Fibroblast of skin of left biceps (primary cell): ENCODE results near the gene PPP1R16B.

ENCODE experiments used
- DNase-seq, 2 experiments: peaks; one replicate each; pipeline ENCODE4 v3.0.0-alpha.2; 2013; ENCODE audit warnings: low read depth in 2 of 2

Gene PPP1R16B

DNA sequence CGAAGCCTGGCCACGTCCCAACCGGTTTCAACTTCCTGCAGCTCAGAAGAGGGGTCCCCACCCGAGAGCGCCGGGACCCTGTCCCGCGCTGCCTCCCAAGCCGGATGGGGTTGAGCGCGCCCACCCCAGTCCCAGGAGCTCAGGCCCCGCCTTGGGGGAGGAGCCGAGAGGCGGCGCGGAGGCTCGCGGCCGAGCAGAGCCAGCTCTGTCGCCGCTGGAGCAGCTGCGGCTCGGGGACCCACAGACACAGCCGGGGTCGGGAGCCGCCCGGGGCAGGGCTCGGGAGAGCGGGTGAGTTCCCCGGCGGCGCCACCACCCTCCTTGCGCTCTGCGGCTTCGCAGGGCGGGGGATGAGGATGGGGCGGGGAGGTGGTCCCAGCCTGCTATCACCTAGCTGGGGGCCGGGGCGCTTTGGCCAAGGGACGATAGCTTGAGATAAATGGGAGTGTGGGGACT is at the start of gene PPP1R16B:
Gene PPP1R16B (plus strand): TSS at position 196 of the 456 bp plus-strand sequence. CDS start 30,229 bp downstream, outside the sequence.
- no peak for DNase-seq

DNA sequence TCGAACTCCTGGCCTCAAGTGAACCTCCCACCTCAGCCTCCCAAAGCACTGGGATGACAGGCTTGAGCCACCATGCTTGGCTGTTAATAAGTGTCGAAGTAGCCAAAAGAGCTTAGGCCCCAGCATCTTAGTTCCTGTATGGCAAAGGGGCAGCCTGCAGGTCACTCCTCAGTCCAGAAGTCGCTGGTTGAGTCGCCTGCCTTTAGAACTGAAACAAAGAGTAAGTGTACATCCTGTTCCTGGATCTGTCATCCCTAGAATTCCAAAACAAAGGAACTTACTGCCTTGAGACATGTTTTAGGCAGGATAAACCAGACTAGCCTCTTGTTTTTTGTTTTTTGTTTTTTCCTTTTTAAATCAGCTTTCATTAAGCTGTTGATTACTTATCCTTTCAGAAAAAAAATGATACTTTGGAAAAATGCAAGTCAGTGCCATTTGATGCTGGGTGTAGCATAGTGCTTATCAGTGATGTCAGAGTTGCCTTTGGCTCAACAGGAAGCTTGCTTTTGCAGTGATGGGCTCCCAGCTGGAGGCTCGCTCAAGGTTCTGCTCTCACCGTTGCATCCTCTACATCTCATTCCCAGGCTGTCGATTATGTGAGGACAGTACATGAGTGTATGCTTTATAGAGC is 48.2 kb upstream of the PPP1R16B start:
- DNase-seq: no peak

GRCh38 chr20:38759106-38759505 is 46.4 kb upstream of the PPP1R16B start:
- DNase-seq: no peak

DNA sequence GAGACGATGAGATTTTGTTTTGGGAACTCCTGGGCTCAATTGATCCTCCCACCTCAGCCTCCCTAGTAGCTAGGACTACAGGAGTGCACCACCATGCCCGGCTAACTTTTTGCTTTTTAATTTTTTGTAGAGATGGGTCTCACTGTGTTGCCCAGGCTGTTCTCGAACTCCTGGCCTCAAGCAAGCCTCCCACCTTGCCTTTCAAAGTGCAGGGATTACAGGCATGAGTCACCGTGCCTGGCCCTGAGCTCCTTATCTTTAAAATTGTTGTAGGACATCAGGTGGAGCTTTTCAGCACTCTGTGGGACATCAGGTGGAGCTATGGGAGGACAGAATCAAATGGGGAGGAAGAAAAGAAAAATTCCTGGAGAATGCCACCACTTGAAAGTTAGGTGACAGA is 44.5 kb upstream of the PPP1R16B start:
- DNase-seq: no peak

GRCh38 chr20:38762174-38762573 is 43.3 kb upstream of the PPP1R16B start:
- no peak for DNase-seq

DNA sequence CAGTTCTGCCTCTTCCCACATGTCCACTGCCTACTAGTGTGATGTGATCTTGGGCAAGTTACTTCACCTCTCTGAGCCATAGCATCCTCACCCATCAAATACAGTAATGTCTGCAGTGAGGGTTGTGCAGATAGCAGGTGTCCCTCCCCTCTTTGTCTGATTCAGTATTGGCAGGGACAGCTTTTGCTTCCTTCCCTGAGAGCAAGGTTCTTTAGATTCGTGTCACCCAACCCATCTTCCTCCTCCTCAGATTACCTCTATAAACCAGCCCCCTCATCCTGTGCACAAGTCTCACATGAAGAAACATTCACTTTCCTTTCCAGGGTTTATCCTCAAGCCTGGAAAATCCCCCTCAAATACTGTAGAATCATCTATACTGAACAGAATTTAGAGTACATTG is 41.9 kb upstream of the PPP1R16B start:
- no peak for DNase-seq

DNA sequence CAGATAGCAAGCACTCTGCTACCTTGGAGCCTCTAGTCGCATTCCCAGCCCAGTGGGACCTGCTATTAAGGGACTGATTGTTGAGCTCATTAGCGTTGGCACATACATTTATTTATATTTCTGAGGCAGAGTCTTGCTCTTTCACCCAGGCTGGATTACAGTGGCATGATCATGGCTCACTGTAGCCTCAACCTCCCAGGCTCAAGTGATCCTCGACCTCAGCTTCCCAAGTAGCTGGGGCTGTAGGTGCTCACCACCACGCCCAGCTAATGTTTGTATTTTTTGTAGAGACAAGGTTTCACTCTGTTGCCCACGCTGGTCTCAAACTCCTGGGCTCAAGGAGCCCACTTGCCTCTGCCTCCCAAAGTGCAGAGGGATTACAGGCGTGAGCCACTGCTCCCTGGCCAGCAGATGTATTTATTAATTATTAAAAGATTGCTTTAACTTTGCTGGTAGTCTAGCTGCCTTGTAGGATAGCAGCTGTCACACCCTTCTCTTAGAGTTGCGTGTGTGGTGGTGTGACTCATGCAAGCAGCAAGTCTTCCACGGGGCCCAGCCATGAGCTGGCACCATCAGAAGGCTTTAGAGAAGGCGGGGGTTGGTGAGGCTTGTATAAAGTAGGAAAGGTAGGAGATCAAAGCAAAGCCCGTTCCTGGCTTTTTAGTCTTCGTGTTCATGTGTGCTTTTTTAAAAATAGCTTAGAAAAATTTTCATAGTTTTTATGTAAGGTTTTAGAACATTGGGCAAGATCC is 40.8 kb upstream of the PPP1R16B start:
- DNase-seq: peak; percentile 31 to 33

- no peak for DNase-seq
Observed at GRCh38 chr20:38766071-38766470, 39.4 kb upstream of the PPP1R16B start.

DNA sequence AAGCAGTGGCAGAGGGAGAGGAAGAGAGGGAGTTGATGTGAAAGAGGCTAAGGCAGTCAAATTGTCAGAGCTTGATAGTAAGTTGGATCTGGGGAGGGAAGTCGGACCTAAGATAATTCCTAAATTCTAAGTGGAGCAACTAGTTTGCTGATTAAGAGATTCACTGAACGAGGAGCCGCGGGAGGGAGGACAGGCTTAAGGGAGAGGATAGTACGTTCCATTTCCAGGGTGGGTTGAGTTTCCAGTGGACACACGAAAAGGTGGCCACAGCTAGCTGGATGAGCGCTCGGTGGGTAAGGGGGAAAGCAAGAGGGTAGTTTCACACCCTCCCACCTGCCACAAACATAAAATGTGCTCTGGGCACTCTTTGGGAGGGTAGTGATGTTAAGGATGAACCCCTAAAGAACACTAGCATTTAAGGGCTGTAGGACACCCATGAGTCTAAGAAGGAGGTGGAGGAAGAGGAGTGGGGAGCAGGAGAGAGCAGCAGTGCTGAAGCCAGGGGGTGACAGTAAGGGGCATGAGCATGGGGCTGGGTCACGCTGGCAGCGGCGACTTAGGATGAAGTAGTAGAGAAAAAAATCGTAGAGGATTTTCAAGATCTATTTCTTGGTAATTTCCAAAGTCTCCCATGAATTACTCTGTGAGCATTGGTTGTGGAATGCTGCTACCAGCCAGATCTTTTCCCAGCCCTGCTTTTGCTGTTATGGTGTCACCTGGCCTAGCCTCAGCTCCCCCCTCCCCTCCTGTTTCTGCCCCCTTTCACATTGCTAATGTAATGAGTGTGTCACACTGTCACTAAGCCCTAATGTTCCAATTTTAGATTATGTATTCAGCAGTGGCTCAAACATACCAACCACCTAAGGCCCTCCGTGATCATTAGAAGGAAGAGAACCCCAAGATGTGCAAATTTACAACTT is 35.9 kb upstream of the PPP1R16B start:
- DNase-seq: no peak

GRCh38 chr20:38770546-38770945 is 35.0 kb upstream of the PPP1R16B start:
- DNase-seq: no peak

DNA sequence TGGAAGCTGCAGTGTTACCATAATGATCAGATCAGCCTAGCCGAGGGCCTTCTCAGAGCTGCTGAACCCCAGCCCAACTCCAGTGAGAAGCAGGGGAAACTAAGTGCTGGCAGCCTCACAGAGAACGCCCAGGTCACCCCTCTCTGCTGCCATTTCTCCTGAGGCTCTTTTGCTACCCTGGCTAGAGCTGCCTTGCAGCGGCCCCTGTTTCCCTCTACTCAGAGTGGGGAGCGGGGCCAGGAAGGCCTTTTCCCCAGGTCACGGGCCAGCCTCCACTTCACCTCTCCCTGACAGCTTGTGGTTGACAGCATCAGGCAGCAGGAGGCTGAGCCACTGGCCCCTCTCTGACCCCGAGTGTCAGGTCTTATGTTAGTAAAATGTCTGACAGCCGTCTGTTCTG is 34.5 kb upstream of the PPP1R16B start:
- no peak for DNase-seq

GRCh38 chr20:38771621-38772020 is 33.9 kb upstream of the PPP1R16B start:
- no peak for DNase-seq

DNA sequence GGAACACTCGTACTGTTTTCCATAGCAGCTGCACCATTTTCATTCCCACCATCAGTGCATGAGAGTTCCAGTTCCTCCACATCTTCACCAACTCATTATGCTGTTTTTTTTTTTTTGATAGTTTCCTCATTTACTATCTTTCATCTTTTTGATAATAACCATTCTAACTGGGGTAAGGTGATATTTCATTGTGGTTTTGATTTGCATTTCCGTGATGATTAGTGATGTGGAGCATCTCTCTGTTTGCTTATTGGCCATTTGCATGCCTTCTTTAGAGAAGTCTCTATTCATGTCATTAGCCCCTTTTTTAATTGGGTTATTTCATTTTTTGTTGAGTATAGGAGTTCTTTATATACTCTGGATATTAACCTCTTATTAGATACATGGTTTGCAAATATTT is 31.3 kb upstream of the PPP1R16B start:
- DNase-seq: no peak

DNA sequence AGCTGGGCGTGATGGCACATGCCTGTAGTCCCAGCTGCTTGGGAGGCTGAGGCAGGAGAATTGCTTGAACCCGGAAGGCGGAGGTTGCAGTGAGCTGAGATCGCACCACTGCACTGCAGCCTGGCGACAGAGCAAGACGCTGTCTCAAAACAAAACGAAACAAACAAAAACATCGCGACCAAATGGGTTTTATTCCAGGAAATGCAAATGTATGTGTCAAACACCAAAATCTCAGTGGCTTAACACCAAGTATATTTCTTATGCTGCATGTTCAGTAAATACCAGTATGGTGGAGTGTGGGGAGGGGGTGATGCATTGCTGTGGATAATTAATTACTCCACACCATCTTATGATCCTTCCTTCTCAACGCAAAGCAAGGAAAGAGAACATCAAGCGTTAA is 29.1 kb upstream of the PPP1R16B start:
- no peak for DNase-seq

DNA sequence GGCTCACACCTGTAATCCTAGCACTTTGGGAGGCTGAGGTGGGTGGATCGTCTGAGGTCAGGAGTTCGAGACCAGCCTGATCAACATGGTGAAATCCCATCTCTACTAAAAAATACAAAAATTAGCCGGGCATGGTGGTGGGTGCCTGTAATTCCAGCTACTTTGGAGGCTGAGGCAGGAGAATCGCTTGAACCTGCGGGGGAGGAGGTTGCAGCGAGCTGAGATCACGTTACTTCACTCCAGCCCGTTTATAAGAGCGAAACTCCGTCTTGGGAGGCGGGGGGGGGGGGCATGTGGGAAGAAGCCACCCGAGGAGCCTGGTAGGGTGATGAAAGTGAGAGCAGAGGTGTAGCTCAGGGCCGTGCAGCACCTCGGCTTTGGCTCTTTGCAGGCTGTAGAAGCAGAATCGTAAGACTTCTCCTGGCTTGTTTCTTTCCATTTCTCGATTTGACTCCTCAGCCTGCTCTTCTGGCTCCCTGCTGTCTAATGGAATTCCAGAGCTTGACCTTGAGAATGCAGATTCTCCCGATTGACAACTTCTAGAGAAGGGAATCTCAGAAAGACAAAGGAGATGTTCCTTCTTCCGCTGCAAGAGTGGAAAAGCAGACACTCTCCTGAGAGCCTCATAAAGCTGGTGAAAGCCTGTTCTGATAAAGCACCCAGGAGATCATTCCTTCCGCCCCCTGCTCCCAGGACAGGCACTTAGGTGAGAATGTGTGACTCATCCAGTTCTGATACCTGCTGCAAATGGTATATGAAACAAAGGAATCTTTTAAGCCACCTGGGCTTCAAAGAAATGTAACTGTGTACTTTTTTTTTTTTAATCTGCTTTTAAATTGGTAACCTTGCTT is 26.0 kb upstream of the PPP1R16B start:
- no peak for DNase-seq

DNA sequence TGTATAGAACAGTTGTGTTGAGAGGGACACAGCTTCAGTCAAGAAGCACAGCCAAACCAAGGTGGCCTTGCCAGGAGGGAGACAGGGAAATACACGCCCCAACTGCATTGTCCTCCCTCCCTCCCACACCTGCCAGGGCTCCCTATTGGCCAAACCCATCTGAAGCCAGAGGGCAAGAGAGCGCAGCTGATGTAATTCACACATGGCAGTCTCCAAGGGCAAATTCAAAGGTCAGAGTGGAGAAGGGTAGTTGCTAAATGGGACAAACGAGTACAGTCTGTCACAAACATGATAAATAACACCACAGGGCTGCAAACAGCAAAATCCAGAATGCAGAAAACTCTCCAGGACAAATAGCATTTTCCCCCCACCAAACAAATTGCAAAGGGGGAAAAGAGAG is 23.2 kb upstream of the PPP1R16B start:
- DNase-seq: no peak

- no peak for DNase-seq
Observed at GRCh38 chr20:38787870-38788269, 17.6 kb upstream of the PPP1R16B start.

GRCh38 chr20:38789503-38790199 is 15.8 kb upstream of the PPP1R16B start:
- no peak for DNase-seq

DNA sequence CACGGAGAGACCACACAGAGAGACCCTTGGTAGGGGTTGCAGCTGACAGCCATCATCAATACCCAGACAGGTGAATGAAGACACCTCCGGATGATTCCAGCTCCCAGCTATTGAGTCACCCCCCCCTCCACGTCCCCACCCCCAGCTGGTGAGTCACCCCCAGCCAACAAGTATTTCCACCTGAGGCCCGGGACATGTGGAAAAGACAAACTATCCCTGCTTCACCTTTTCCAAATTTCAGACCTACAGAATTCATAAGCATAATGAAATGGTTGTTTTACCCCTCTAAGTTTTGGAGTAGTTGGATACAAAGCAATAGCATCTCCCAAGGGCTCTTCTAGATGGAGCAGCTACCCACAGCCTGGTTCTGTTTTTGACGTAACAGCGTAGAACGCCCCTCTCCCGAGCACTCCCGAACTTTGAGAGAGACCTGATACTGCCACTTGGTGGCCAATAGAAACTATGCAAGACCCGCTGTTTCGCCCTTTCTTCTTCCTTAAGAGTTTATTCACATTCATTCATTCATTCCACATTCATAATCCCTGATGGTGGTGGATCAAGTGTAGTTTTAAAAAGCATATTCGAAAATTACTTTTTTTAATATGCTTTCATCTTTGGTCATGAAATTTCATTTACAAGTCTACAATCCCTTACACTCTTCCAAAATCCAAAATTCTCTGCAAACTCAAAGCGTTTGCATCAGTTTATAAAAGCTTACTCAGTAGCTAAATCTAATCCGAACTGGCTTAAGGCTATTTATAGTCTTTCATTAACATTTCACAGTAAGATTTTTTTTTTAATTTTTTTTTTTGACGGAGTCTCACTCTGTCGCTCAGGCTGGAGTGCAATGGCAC is 15.1 kb upstream of the PPP1R16B start:
- DNase-seq: no peak

DNA sequence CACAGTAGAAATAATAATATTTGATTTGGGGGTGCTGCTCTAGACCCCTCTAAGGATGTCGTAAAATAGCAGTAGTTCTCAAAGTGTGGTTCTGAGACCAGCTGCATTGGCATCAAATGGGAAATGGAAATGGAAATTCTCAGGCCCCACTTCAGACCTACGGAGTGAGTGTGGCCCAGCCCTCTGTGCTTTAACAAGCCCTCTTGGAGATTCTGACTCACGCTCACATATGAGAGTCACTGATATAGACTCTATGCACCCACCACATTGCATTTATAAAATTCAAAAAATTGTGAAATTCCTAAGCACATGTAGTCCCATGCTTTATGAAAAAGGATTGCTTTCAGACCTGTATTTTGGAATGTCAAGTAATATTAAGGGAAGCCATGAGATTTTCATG is 14.2 kb upstream of the PPP1R16B start:
- DNase-seq: no peak
